ENCODE data around the gene C6orf47. TPM values are rescaled to one million over a fixed set of nuclear protein-coding genes. Genes with fewer than 3 reads are reported as not detected.

C6orf47 gene
- total RNA-seq, 1 donor from 2014 or later, result 7.9 TPM

DNA sequence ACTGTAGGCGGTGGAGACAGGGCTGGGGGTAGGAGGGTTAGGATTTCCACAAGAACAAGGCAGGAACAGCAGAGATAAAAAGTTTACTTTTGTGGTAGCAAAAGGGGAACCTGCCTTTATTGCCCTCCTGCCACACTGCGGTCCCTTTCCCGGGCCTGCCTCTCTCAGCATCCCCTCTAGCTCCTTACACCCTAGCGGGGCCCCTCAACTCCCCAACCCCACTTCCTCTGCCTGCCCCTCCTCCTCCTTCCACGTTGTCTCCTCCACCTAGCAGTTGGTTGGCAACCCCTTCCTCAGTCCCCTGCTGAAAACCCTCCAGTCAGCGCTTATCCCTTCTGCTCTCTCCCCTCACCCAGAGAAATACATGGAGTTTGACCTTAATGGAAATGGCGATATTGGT lies 44.8 kb downstream of the C6orf47 start:
- ATAC-seq (no peak), DNase-seq (ENCODE audit: low spot score) (no peak)

DNA sequence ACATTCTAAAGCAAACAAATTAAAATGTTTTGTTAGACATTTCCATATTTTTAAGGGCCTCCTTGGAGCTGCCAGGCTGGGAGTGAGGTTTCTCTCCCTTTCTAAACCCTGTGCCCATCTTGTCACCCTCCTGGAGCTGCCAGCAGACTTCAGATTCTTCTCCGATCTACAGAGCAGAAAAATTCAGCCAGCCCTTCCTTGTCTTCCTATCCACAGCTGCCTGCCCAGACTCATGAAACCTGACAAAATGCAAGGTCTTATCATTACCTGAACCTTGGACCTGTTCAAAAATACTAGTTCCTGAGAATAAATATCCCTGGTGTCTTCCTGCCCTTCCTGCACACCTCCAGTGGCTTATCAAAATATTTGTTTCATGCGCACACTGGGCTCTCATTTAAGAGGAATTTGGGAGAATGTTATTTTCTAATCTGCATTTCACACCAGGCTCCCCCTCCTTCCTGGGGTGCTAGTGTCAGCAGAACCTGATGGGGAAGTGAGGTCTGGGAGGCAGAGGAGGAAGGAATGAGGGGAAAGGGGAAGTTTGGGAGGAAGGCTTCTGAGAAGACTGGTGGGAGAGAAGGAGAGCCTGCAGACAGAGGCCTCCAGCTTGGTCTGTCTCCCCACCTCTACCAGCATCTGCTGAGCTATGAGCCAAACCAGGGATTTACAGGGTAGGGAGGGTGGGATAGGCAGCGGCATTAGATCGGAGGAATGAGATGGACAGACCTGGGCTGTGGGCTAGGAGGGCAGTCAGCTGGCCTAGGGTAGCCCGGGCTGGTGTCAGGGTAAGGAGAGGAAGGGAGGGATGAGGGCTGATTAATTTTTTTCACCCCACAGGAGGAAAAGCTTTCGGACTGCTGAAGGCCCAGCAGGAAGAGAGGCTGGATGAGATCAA lies 45.6 kb downstream of the C6orf47 start, which contains the start of gene AIF1:
TSS of gene AIF1 (plus strand) at position 551 of the 895 bp plus-strand sequence. CDS start at position 647, 96 bp downstream.
- no peak for DNase-seq (ENCODE audit: low spot score)
- ATAC-seq, result peak; percentile 75

DNA sequence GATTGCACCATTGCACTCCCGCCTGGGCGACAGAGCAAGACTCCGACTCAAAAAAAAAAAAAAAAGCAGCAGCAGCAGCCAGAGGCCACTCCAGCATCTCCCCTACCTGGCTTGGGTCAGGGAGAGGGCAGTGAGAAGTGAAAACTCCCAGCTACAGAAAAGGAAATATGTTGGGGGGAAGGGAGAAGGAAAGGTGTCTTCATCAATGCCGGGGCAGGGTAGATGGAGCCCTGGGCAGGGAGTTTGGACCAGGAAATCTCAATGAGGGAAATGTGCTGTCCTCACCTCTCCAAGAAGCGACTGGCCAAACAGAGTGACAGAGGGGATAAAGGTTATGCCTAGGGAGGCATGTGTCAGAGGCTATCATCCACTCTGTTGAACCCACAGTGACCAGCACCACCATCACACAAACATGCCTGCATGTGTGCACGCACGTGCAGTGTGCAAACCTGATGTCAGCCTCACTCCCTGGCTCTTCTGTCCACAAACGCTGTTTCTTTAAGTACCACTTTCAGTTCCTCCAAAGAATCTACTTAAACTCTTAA lies 46.4 kb downstream of the C6orf47 start:
- DNase-seq (ENCODE audit: low spot score) (no peak), ATAC-seq (peak; percentile 50)

DNA sequence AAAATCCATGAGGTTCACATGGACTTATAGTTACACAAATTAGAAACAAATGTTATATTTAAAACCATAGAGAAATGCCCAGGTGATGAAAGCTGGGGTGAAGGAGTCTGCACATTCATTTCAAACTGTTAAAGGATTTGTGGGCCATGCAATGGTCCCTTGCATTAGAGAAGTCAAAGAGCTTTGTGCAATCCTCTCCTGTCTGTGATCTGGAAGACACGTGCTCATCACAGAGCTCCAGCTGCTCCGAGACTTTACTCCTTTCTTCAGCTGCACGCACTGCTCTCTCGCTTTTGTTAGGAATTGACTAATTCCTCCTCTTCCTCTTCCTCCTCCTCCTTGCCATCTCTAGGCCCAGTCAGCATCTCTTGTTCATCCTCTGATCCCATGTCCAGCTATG lies 49.6 kb downstream of the C6orf47 start:
- DNase-seq (ENCODE audit: low spot score) (no peak), ATAC-seq (no peak)

DNA sequence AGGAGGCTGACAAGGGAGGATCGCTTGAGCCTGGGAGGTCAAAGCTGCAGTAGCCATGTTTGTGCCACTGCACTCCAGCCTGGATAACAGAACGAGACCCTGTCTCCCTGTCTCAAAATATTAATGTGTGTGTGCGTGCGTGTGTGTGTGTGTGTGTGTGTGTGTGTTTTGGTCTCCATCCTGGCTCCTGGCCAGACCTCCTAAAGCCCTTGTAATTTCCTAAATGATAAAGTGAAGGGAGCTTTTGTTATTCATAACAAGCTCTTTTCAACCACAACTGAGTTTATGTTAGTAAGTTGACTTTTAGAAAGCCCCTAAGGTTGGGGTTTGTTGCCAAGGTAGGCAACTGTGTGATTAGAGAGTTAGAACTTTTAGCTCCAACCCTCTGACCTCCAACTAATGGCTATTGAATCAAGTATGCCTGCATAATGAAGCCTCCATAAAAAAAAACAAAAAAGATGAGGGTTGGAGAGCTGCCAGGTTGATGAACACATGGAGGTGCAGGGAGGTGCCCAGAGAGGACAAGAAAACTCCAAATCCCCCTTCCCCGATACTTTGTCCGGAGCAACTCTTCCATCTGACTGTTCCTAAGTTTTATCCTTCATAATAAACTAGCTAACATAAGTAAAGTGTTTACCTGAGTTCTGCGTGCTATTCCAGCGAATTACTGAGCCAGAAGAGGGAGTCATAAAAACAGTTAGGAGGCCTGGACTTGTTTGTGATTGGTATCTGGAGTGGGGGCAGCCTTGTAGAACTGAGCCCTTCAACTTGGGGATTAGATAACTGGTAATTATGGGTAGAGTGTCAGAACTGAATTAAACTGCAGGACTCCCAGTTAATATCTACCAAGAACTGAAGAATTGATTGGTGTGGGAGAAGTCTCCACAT lies 50.8 kb downstream of the C6orf47 start:
- ATAC-seq, result no peak

More for the DNA sequence above, 50.8 kb downstream of the C6orf47 start:
- DNase-seq (ENCODE audit: low spot score), result no peak

Other genes starting within 250 kb of the C6orf47 start
- gene MICB, start 162.6 kb downstream of the C6orf47 start, total RNA-seq, result 0.78 TPM
- not detected for gene MCCD1, start 131.8 kb downstream of the C6orf47 start, total RNA-seq
- gene DDX39B, start 118.8 kb downstream of the C6orf47 start, total RNA-seq, result 126 TPM
- not detected for gene ATP6V1G2, start 114.2 kb downstream of the C6orf47 start, total RNA-seq
- 9.4 TPM for gene NFKBIL1, start 113.2 kb downstream of the C6orf47 start, total RNA-seq
- 0.93 TPM for gene LTA, start 88.5 kb downstream of the C6orf47 start, total RNA-seq
- gene TNF, start 85.2 kb downstream of the C6orf47 start, total RNA-seq, result 0.68 TPM
- 1.7 TPM for gene LTB, start 78.4 kb downstream of the C6orf47 start, total RNA-seq
- 10.2 TPM for gene LST1, start 74.5 kb downstream of the C6orf47 start, total RNA-seq
- gene NCR3, start 67.8 kb downstream of the C6orf47 start, total RNA-seq, result not detected
- gene AIF1, start 45.5 kb downstream of the C6orf47 start, total RNA-seq, result 7.2 TPM
- 47.3 TPM for gene PRRC2A, start 40.1 kb downstream of the C6orf47 start, total RNA-seq
- 141 TPM for gene BAG6, start 8.1 kb downstream of the C6orf47 start, total RNA-seq
- gene APOM, start 4.9 kb downstream of the C6orf47 start, total RNA-seq, result 97.1 TPM
- 7.7 TPM for gene GPANK1, start 4.2 kb upstream of the C6orf47 start, total RNA-seq
- 45.8 TPM for gene CSNK2B, start 5.3 kb upstream of the C6orf47 start, total RNA-seq
- gene LY6G5B, start 9.2 kb upstream of the C6orf47 start, total RNA-seq, result 4.0 TPM
- 0.88 TPM for gene LY6G5C, start 20.3 kb upstream of the C6orf47 start, total RNA-seq
- 35.1 TPM for gene ABHD16A, start 42.5 kb upstream of the C6orf47 start, total RNA-seq
- not detected for gene LY6G6F, start 46.1 kb upstream of the C6orf47 start, total RNA-seq
- not detected for gene LY6G6D, start 54.6 kb upstream of the C6orf47 start, total RNA-seq
- not detected for gene LY6G6C, start 61.0 kb upstream of the C6orf47 start, total RNA-seq
- 0.33 TPM for gene MPIG6B, start 62.6 kb upstream of the C6orf47 start, total RNA-seq
- 22.2 TPM for gene DDAH2, start 68.5 kb upstream of the C6orf47 start, total RNA-seq
- 37.7 TPM for gene CLIC1, start 75.8 kb upstream of the C6orf47 start, total RNA-seq
- gene MSH5, start 79.2 kb upstream of the C6orf47 start, total RNA-seq, result 5.2 TPM
- gene SAPCD1, start 101.9 kb upstream of the C6orf47 start, total RNA-seq, result 0.73 TPM
- 2.3 TPM for gene VWA7, start 116.5 kb upstream of the C6orf47 start, total RNA-seq
- gene VARS1, start 135.0 kb upstream of the C6orf47 start, total RNA-seq, result 52.6 TPM
- gene LSM2, start 146.2 kb upstream of the C6orf47 start, total RNA-seq, result 9.8 TPM
- gene HSPA1L, start 154.5 kb upstream of the C6orf47 start, total RNA-seq, result 0.60 TPM
- gene HSPA1A, start 154.8 kb upstream of the C6orf47 start, total RNA-seq, result 89.1 TPM
- 50.8 TPM for gene HSPA1B, start 167.0 kb upstream of the C6orf47 start, total RNA-seq
- gene NEU1, start 202.0 kb upstream of the C6orf47 start, total RNA-seq, result 20.1 TPM
- gene SLC44A4, start 218.2 kb upstream of the C6orf47 start, total RNA-seq, result 0.86 TPM
- 15.7 TPM for gene EHMT2, start 236.9 kb upstream of the C6orf47 start, total RNA-seq
- gene ZBTB12, start 241.3 kb upstream of the C6orf47 start, total RNA-seq, result 0.86 TPM